ENCODE results near the gene PROCA1. TPM values are rescaled to one million over a fixed set of nuclear protein-coding genes. Genes with fewer than 3 reads are reported as not detected.

PROCA1 gene
- total RNA-seq, 1 experiment from 2014 or later, result 4.4 TPM

DNA sequence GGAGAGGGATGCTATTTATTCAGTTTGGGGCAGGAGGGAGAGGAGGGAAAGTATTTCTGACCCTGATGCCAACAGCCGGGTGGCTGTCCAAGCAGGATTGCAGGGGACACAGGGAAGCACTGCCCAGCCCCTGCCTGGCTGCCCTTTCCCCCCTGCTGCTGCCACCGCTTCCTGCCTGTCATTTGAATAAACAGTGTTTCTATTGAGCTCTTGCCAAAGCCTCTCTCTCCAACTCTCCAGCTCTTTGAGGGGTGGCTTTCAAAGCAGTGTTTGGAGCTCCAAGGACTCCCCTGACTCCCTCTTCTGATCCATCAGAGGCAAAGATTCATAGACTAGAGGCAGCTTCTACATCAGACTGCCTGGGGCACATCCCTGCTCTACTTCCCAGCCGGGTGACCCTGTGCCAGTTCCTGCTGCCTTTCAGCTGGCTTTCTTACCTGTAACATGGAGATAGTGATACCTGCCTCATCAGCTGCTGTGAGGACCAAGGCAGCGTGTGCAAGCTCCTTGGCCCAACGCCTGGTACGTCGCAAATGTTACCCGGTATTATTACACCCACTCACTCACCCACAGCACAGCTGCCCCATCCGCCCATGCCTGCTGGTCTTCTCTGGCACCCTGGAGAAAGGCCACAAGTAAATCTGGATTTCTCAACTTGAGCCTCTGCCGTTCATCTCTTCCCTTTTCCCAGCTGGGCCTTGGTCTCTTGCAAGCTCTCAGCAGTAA lies 9.5 kb downstream of the PROCA1 start:
- no peaks in the 10 kb centered on the region for H3K27me3 ChIP-seq (replicated peaks; ENCODE audit: control insufficient read depth, insufficient read depth, low read length)
- no peaks in the 10 kb centered on the region for H3K27me3 Mint-ChIP-seq (ENCODE audit: insufficient read depth, unreplicated experiment)
- no peak overlapping the region for H3K4me3 Mint-ChIP-seq (ENCODE audit: unreplicated experiment)
- ChIA-PET POLR2A (interaction anchor here (0.6 to 1.9 kb wide), 2 partner anchors 18 to 52 kb away, joined by 3 to 9 read pairs; partner anchors contain the start of gene RPL23A), CTCF (no interaction called here)
- peak overlapping the region; percentile 77 for H3K27ac Mint-ChIP-seq (ENCODE audit: unreplicated experiment)
- H3K9me3 Mint-ChIP-seq (ENCODE audit: unreplicated experiment), result no peaks in the 10 kb centered on the region
- no peak for DNase-seq
- intact Hi-C loops (cut with micrococcal nuclease; ENCODE audit: unreplicated experiment), result no loop called here
- no peaks in the 10 kb centered on the region for H3K9me3 ChIP-seq
- H3K4me1 Mint-ChIP-seq (ENCODE audit: low read depth, unreplicated experiment), result peaks cover 18% of the 10 kb centered on the region
- no peak overlapping the region for H3K4me3 ChIP-seq (ENCODE audit: low read depth, low read length)
- peaks cover 22% of the 10 kb centered on the region for H3K36me3 ChIP-seq (ENCODE audit: control insufficient read depth, insufficient read depth, low read length)
- BruUV-seq (replicated peaks), result no TSS peak
- TF ChIP-seq, protein P1, sequence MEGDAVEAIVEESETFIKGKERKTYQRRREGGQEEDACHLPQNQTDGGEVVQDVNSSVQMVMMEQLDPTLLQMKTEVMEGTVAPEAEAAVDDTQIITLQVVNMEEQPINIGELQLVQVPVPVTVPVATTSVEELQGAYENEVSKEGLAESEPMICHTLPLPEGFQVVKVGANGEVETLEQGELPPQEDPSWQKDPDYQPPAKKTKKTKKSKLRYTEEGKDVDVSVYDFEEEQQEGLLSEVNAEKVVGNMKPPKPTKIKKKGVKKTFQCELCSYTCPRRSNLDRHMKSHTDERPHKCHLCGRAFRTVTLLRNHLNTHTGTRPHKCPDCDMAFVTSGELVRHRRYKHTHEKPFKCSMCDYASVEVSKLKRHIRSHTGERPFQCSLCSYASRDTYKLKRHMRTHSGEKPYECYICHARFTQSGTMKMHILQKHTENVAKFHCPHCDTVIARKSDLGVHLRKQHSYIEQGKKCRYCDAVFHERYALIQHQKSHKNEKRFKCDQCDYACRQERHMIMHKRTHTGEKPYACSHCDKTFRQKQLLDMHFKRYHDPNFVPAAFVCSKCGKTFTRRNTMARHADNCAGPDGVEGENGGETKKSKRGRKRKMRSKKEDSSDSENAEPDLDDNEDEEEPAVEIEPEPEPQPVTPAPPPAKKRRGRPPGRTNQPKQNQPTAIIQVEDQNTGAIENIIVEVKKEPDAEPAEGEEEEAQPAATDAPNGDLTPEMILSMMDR (IDR thresholded peaks at IDR 0.05; ENCODE audit: insufficient read depth in 1 of 2, low read depth in 1 of 2, low read length in 1 of 2, severe bottlenecking in 1 of 2, unreplicated experiment in 1 of 2), result no peak
- H3K4me1 ChIP-seq, result peaks cover 25% of the 10 kb centered on the region
- H3K36me3 Mint-ChIP-seq (ENCODE audit: insufficient read depth, unreplicated experiment), result peaks cover 84% of the 10 kb centered on the region

DNA sequence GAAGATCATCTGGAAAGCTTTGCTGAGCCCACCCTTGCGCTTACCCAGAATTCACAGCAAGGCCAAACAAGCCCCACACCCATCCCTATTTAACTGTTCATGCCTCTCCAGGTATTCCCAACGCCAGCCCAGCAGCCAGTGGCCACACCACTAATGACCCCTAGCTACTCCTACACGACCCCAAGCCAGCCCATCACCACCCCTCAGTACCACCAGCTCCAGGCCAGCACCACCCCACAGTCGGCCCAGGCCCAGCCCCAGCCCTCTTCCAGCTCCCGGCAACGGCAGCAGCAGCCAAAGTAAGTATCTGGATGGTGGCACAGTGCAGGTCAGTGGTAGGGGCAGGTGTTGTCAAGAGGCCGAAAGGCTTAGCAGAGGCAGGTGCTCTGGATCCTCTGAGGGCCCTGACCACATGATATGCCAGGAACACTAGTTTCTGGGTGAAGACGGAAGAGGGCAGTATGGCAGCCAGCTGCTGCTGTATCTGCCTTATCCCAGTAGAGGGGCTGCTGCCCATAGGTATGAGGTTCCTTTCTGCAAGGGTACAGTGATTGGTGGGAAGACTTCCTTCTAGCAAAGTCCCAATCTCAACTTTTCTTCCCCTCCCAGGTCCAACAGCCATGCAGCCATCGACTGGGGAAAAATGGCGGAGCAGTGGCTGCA lies 10.7 kb downstream of the PROCA1 start:
- intact Hi-C loops (cut with micrococcal nuclease; ENCODE audit: unreplicated experiment), result no loop called here
- Mint-ChIP-seq H3K4me1 (ENCODE audit: low read depth, unreplicated experiment) (peaks cover 26% of the 10 kb centered on the region), H3K27ac (ENCODE audit: unreplicated experiment) (no peak overlapping the region), H3K4me3 (ENCODE audit: unreplicated experiment) (no peak overlapping the region), H3K9me3 (ENCODE audit: unreplicated experiment) (no peaks in the 10 kb centered on the region), H3K36me3 (ENCODE audit: insufficient read depth, unreplicated experiment) (peaks cover 90% of the 10 kb centered on the region), H3K27me3 (ENCODE audit: insufficient read depth, unreplicated experiment) (no peaks in the 10 kb centered on the region)
- no peaks in the 10 kb centered on the region for H3K9me3 ChIP-seq
- POLR2A ChIA-PET, result interaction anchor here (1.9 kb wide), 1 partner anchor 19 kb away, joined by 9 read pairs; the partner anchor contains the start of gene RPL23A
- CTCF ChIA-PET, result no interaction called here
- peaks cover 31% of the 10 kb centered on the region for H3K4me1 ChIP-seq
- TF ChIP-seq, protein P1 (IDR thresholded peaks at IDR 0.05; ENCODE audit: insufficient read depth in 1 of 2, low read depth in 1 of 2, low read length in 1 of 2, severe bottlenecking in 1 of 2, unreplicated experiment in 1 of 2), result no peak
- no TSS peak for BruUV-seq (replicated peaks)
- H3K27me3 ChIP-seq (replicated peaks; ENCODE audit: control insufficient read depth, insufficient read depth, low read length), result no peaks in the 10 kb centered on the region
- no peak overlapping the region for H3K4me3 ChIP-seq (ENCODE audit: low read depth, low read length)
- no peak for DNase-seq
- peaks cover 24% of the 10 kb centered on the region for H3K36me3 ChIP-seq (ENCODE audit: control insufficient read depth, insufficient read depth, low read length)

DNA sequence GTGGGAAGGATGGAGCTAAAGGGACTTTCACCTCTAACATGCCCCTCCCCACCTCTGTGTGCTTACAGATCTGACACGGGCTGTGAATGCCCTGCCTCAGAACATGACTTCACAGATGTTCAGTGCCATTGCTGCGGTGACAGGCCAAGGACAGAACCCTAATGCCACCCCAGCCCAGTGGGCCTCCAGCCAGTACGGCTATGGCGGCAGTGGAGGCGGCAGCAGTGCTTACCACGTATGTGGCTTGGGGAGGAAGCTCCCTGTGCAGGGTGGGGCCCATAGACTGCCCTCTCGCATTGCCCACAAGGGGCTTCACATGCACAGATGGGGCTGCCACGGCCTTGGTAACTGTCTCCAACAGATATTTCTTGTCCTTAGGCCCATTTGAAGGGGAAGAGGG lies 11.4 kb downstream of the PROCA1 start:
- Histone ChIP-seq H3K36me3 (ENCODE audit: control insufficient read depth, insufficient read depth, low read length) (peaks cover 25% of the 10 kb centered on the region), H3K4me1 (peaks cover 31% of the 10 kb centered on the region), H3K9me3 (no peaks in the 10 kb centered on the region), H3K4me3 (ENCODE audit: low read depth, low read length) (no peak overlapping the region), H3K27me3 (replicated peaks; ENCODE audit: control insufficient read depth, insufficient read depth, low read length) (no peaks in the 10 kb centered on the region)
- Mint-ChIP-seq H3K27me3 (ENCODE audit: insufficient read depth, unreplicated experiment) (no peaks in the 10 kb centered on the region), H3K4me3 (ENCODE audit: unreplicated experiment) (no peak overlapping the region), H3K27ac (ENCODE audit: unreplicated experiment) (no peak overlapping the region), H3K36me3 (ENCODE audit: insufficient read depth, unreplicated experiment) (peaks cover 90% of the 10 kb centered on the region), H3K4me1 (ENCODE audit: low read depth, unreplicated experiment) (peaks cover 26% of the 10 kb centered on the region), H3K9me3 (ENCODE audit: unreplicated experiment) (no peaks in the 10 kb centered on the region)
- POLR2A ChIA-PET, result interaction anchor here (0.6 to 3.7 kb wide), 2 partner anchors 11 to 19 kb away, joined by 4 to 29 read pairs; partner anchors contain the start of genes PROCA1 and RPL23A
- intact Hi-C loops (cut with micrococcal nuclease; ENCODE audit: unreplicated experiment), result no loop called here
- DNase-seq, result no peak
- CTCF ChIA-PET, result no interaction called here
- BruUV-seq (replicated peaks), result no TSS peak
- TF ChIP-seq, protein P1 (IDR thresholded peaks at IDR 0.05; ENCODE audit: insufficient read depth in 1 of 2, low read depth in 1 of 2, low read length in 1 of 2, severe bottlenecking in 1 of 2, unreplicated experiment in 1 of 2), result no peak

Measured in Caco-2 (cell line).